GM23338 (cell line): ENCODE data around the gene BNC2.

Experiments
- CREB1 ChIP-seq: fragments of 250-450 bp; sonication (Bioruptor Pico); IDR thresholded peaks from 2 replicates; pipeline ENCODE4 v1.5.0; 2020; ENCODE audit warnings: low read depth, mild to moderate bottlenecking, moderate library complexity
- ZNF331 ChIP-seq: fragments of 250-450 bp; sonication (Bioruptor Pico); IDR thresholded peaks from 2 replicates; pipeline ENCODE4 v1.5.0; 2020; ENCODE audit warnings: low read depth, mild to moderate bottlenecking, moderate library complexity
- TF ChIP-seq, protein P1 (sequence below), 2 experiments: fragments of 200-600 bp in 1 of 2; sonication (generic) in 1 of 2; conservative IDR thresholded peaks; 2 replicates each; pipeline versions ENCODE4 v1.5.1 to v1.6.1; 2016 to 2017; ENCODE audit warnings: antibody characterized with exemption in 2 of 2, low read depth in 2 of 2, mild to moderate bottlenecking in 2 of 2, moderate library complexity in 1 of 2

GRCh38 chr9:16585591-16585990 lies 284.9 kb downstream of the BNC2 start:
- TF ChIP-seq, protein P1, sequence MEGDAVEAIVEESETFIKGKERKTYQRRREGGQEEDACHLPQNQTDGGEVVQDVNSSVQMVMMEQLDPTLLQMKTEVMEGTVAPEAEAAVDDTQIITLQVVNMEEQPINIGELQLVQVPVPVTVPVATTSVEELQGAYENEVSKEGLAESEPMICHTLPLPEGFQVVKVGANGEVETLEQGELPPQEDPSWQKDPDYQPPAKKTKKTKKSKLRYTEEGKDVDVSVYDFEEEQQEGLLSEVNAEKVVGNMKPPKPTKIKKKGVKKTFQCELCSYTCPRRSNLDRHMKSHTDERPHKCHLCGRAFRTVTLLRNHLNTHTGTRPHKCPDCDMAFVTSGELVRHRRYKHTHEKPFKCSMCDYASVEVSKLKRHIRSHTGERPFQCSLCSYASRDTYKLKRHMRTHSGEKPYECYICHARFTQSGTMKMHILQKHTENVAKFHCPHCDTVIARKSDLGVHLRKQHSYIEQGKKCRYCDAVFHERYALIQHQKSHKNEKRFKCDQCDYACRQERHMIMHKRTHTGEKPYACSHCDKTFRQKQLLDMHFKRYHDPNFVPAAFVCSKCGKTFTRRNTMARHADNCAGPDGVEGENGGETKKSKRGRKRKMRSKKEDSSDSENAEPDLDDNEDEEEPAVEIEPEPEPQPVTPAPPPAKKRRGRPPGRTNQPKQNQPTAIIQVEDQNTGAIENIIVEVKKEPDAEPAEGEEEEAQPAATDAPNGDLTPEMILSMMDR (conservative IDR thresholded peaks at IDR 0.05; ENCODE audit: low read depth in 2 of 2) = no peak
- TF ChIP-seq CREB1 (no peak), ZNF331 (CRISPR knock-in tag) (no peak)
